Keratinocyte (primary cell): ENCODE data around the gene AQP2. TPM values are rescaled to one million over a fixed set of nuclear protein-coding genes. Genes with fewer than 3 reads are reported as not detected.

Experiments
- DNase-seq: peaks from one replicate; pipeline ENCODE4 v3.0.0-alpha.2; 2011; ENCODE audit warnings: low read depth, missing footprints, low spot score
- FAIRE-seq: peaks from 2 replicates; lab custom pipeline; 2011; peaks lifted over from hg19 to GRCh38; lab: Jason Lieb, UNC
- H2AFZ ChIP-seq: 2 replicates; pipeline ENCODE4 v1.6.0; 2012; ENCODE audit warnings: low read length, control low read depth, inconsistent platforms; ENCODE audit not compliant: control insufficient read depth
- H3K27ac ChIP-seq: 2 replicates; pipeline ENCODE4 v1.5.1; 2011; ENCODE audit warnings: low read length; ENCODE audit not compliant: control insufficient read depth, insufficient read depth
- H3K27me3 ChIP-seq: 3 replicates; pipeline ENCODE4 v1.6.0; 2011; ENCODE audit warnings: low read length; ENCODE audit not compliant: control insufficient read depth, insufficient read depth; ENCODE audit errors: extremely low read depth
- H3K36me3 ChIP-seq, 2 experiments: 2 replicates in 1 of 2; 3 replicates in 1 of 2; pipeline ENCODE4 v1.5.1; 2011; ENCODE audit warnings: low read length in 2 of 2, mild to moderate bottlenecking in 1 of 2; ENCODE audit not compliant: control insufficient read depth in 2 of 2, insufficient read depth in 2 of 2; ENCODE audit errors: extremely low read depth in 1 of 2
- H3K4me1 ChIP-seq: 3 replicates; pipeline ENCODE4 v1.5.1; 2011; ENCODE audit warnings: low read length; ENCODE audit not compliant: control insufficient read depth, insufficient read depth; ENCODE audit errors: extremely low read depth
- H3K4me2 ChIP-seq: 3 replicates; pipeline ENCODE4 v1.6.0; 2011; ENCODE audit warnings: low read depth, low read length; ENCODE audit not compliant: control insufficient read depth, insufficient read depth; ENCODE audit errors: extremely low read depth
- H3K4me3 ChIP-seq, 3 experiments: fragments of 200-600 bp in 1 of 3; sonication (generic) in 1 of 3; 2 replicates in 2 of 3; 3 replicates in 1 of 3; pipeline ENCODE4 v1.5.1; 2011 to 2016; ENCODE audit warnings: low read length in 3 of 3, mild to moderate bottlenecking in 3 of 3, control low read depth in 2 of 3, inconsistent platforms in 1 of 3, low read depth in 1 of 3, mixed read lengths in 1 of 3, mixed run types in 1 of 3, moderate library complexity in 1 of 3; ENCODE audit not compliant: control insufficient read depth in 2 of 3, insufficient read depth in 2 of 3; ENCODE audit errors: extremely low read depth in 1 of 3
- H3K79me2 ChIP-seq: 2 replicates; pipeline ENCODE4 v1.6.0; 2012; ENCODE audit warnings: low read length; ENCODE audit not compliant: control insufficient read depth, insufficient read depth
- H3K9ac ChIP-seq: 3 replicates; pipeline ENCODE4 v1.6.0; 2011; ENCODE audit warnings: low read length; ENCODE audit not compliant: control insufficient read depth, insufficient read depth; ENCODE audit errors: extremely low read depth
- H3K9me1 ChIP-seq: 3 replicates; pipeline ENCODE4 v1.6.0; 2011; ENCODE audit warnings: low read length; ENCODE audit not compliant: control insufficient read depth, insufficient read depth; ENCODE audit errors: extremely low read depth
- H3K9me3 ChIP-seq: 2 replicates; pipeline ENCODE4 v1.5.1; 2012; ENCODE audit warnings: low read depth, low read length; ENCODE audit not compliant: control insufficient read depth
- H4K20me1 ChIP-seq: 3 replicates; pipeline ENCODE4 v1.6.0; 2011; ENCODE audit warnings: low read length; ENCODE audit not compliant: control insufficient read depth, insufficient read depth; ENCODE audit errors: extremely low read depth
- CTCF ChIP-seq, 3 experiments: IDR thresholded peaks in 1 of 3; conservative IDR thresholded peaks in 1 of 3; optimal IDR thresholded peaks in 1 of 3; 2 replicates in 2 of 3; 3 replicates in 1 of 3; pipeline versions ENCODE3 to v1.5.1; 2011; ENCODE audit warnings: low read length in 3 of 3, mild to moderate bottlenecking in 3 of 3, moderate library complexity in 2 of 3, control low read depth in 1 of 3, inconsistent platforms in 1 of 3; ENCODE audit not compliant: insufficient read depth in 2 of 3; ENCODE audit errors: extremely low read depth in 1 of 3
- EZH2 ChIP-seq: IDR thresholded peaks from one replicate; pipeline ENCODE4 v1.6.1; 2012; ENCODE audit warnings: inconsistent platforms, mild to moderate bottlenecking, low read length, moderate library complexity
- dilution Hi-C: fragments of 300-500 bp; cut with MboI; formaldehyde crosslinking; loops from one replicate; pipeline ENCODE4 v1.7.0; 2020; ENCODE audit warnings: low sequenced_read_pairs; ENCODE audit not compliant: extremely low pct_ligation_motif_present
- polyA plus RNA-seq, 5 experiments: library from polyadenylated mRNA; depleted of rRNA in 3 of 5; stranded (reverse) in 3 of 5; stranded (forward) in 1 of 5; unstranded in 1 of 5; fragments of >200 nt; gene quantifications; 1 replicate in 1 of 5; 2 replicates in 3 of 5; 3 replicates in 1 of 5; pipeline versions ENCODE4 v1.2.1 to v1.2.3, GENCODE V29; 2011 to 2012; ENCODE audit warnings: missing spikeins in 2 of 5, low read depth in 1 of 5, low replicate concordance in 1 of 5

AQP2 gene
- polyA plus RNA-seq, 1 donor (not counting 4 experiments of a cell fraction or from before 2014, with no cell fraction given), result not detected

- H3K27me3 ChIP-seq, result peaks cover 3% of the 10 kb centered on the region
- DNase-seq, result peak; percentile 61
- FAIRE-seq, result peak; percentile 74
- H3K27ac ChIP-seq, result no peak overlapping the region
- H3K9me3 ChIP-seq, result no peaks in the 10 kb centered on the region
- no peaks in the 10 kb centered on the region for H3K36me3 ChIP-seq
- H2AFZ ChIP-seq, result peak overlapping the region; percentile 28
- H3K4me1 ChIP-seq, result peaks cover 22% of the 10 kb centered on the region
- H4K20me1 ChIP-seq, result no peaks in the 10 kb centered on the region
- H3K79me2 ChIP-seq, result no peaks in the 10 kb centered on the region
- H3K9me1 ChIP-seq, result no peaks in the 10 kb centered on the region
- dilution Hi-C loops, result no loop called here
- H3K4me2 ChIP-seq, result peak overlapping the region; percentile 42
- TF ChIP-seq EZH2 (no peak), CTCF (optimal IDR thresholded peaks at IDR 0.05 in 1 of 3, IDR thresholded peaks at IDR 0.05 in 1 of 3, conservative IDR thresholded peaks at IDR 0.05 in 1 of 3; ENCODE audit: extremely low read depth in 1 of 3, insufficient read depth in 2 of 3, low read length in 3 of 3) (no peak)
- H3K4me3 ChIP-seq, result no peak overlapping the region
- no peak overlapping the region for H3K9ac ChIP-seq
These were observed 20.6 kb downstream of the AQP2 start for GRCh38 chr12:49971141-49971540.

GRCh38 chr12:49972129-49972528, 21.6 kb downstream of the AQP2 start:
- FAIRE-seq, result no peak
- Histone ChIP-seq H4K20me1 (no peaks in the 10 kb centered on the region), H3K79me2 (no peaks in the 10 kb centered on the region), H3K9me1 (no peaks in the 10 kb centered on the region), H3K36me3 (no peaks in the 10 kb centered on the region), H3K9ac (no peak overlapping the region), H3K4me1 (peaks cover 20% of the 10 kb centered on the region), H3K9me3 (no peaks in the 10 kb centered on the region), H3K27me3 (no peaks in the 10 kb centered on the region), H3K4me3 (no peak overlapping the region), H2AFZ (no peak overlapping the region), H3K27ac (no peak overlapping the region), H3K4me2 (no peak overlapping the region)
- TF ChIP-seq EZH2 (no peak), CTCF (optimal IDR thresholded peaks at IDR 0.05 in 1 of 3, IDR thresholded peaks at IDR 0.05 in 1 of 3, conservative IDR thresholded peaks at IDR 0.05 in 1 of 3; ENCODE audit: extremely low read depth in 1 of 3, insufficient read depth in 2 of 3, low read length in 3 of 3) (no peak)
- no peak for DNase-seq
- dilution Hi-C loops, result no loop called here
